GM18526 (cell line): ENCODE measurements around the gene HGFAC.

ENCODE experiments used
- POLR2A ChIP-seq: IDR thresholded peaks from 3 replicates; pipeline ENCODE4 v1.6.1; 2011; ENCODE audit not compliant: insufficient read length; ENCODE audit errors: extremely low read depth

HGFAC gene

GRCh38 chr4:3441501-3442459, at the start of gene HGFAC:
TSS of gene HGFAC (plus strand) at chr4:3441968. CDS start at chr4:3442002, 34 bp downstream.
- no peak for TF ChIP-seq POLR2A

- no peak for TF ChIP-seq POLR2A
Observed at GRCh38 chr4:3392321-3392720, 49.4 kb upstream of the HGFAC start.

GRCh38 chr4:3393171-3393570, 48.6 kb upstream of the HGFAC start:
- TF ChIP-seq POLR2A = no peak

DNA sequence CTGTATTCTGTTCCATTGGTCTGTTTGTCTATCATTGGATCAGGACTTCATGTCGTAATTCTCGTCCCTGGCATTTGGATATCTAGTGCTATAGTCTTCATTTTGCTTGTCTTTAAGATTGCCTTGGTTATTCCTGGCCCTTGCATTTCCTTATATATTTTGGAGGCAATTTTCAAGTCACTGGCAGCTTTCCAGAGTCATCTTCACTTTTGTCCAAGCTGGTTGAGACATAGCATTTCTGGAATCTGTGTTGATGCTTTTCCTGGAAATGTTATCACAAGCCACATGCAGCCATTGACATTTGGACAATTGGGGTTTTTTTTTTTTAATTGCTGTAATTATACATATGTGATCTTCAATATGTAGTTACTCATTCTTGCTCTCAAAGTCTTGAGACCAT, 45.2 kb upstream of the HGFAC start:
- TF ChIP-seq POLR2A = no peak

DNA sequence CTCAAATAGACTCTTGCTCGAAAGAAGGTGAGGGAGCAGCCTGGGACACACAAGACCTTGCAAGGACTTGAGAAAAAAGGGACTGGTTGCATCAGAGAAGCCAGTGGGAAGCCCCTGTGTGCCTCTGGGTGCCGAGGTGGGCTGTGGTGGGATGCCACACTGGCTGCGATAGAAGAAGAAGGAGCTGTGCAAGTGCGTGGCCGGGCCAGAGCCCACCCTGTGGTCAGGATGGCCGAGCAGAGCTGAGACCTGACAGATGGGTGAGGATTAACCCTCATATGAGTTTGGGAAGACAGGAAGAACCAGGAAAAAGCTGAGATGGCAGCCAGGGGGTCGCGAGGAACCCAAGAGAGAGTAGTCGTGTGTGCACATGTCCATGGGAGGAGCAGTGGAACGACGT, 44.6 kb upstream of the HGFAC start:
- TF ChIP-seq POLR2A = no peak

DNA sequence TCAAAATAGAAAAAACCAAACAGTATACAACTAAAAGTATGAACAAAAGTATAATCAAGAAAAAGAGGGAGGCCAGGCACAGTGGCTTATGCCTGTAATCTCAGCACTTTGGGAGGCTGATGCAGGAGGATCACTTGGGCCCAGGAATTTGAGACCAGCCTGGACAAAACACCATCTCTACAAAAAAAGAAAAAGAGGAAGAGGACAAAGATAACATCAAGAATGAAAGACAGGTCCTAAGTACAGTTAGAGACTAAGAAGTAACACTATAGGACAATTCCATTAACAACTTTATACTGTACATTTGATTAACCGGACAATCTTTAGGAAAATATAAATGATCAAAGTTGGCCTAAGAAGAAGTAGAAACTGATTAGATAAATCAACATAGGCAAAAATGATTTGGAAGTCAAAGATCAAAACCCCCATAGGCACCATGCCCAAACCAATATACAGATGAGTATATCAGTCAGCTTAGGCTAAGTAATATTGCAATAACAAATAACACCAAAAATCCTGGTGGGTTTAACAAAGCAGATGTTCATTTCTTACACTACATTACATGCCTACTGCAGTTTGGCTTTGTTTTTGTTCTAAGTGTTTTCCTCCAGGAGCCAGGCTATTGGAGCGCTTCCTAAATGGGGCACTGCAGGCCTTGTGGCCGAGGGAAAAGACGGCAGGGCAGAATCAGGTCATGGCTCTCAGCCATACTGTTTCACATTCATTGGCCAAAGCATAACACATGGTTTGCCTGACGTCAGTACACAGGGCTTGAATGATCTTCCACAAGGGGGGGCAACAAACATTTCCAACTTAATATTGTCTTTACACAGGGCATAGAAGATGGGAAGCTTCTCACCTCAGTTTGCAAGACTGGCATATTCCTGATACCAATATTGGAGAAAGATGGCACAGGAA, 42.2 kb upstream of the HGFAC start:
- TF ChIP-seq POLR2A = no peak

DNA sequence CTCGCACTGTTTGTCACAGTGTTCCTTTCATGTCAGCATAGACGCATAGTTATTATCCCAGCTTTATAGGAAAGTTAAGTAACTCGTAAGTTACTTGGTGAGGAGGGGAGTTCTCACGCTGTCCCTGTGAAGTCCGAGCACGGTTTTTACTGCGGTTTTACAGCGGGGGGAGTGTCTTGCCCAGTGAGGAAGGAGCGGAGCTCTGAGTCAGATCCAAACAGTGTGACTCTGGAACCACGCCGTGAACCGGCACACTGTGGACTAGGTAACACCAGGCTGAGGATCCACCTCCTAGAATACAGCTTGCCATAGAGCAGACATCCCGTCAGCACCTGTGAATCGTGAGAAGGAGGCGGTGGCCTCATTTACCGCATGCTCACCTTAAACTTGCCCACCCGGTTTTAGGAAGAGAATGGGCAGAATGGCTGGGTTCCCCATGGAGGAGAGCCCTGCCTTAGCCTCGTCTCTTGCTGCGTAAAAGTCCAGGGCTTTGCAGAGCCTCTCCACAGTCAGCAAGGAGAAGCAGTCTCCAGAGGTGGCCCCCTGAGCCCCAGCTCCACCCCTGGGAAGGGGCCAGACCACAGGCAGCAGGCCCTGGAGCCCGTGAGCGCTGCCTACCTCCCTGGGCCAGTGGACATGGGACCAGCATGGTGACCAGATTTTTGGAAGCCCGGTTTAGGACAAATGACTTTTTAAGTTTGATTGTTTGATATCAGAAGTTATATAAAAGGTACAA, 40.2 kb upstream of the HGFAC start:
- no peak for TF ChIP-seq POLR2A

DNA sequence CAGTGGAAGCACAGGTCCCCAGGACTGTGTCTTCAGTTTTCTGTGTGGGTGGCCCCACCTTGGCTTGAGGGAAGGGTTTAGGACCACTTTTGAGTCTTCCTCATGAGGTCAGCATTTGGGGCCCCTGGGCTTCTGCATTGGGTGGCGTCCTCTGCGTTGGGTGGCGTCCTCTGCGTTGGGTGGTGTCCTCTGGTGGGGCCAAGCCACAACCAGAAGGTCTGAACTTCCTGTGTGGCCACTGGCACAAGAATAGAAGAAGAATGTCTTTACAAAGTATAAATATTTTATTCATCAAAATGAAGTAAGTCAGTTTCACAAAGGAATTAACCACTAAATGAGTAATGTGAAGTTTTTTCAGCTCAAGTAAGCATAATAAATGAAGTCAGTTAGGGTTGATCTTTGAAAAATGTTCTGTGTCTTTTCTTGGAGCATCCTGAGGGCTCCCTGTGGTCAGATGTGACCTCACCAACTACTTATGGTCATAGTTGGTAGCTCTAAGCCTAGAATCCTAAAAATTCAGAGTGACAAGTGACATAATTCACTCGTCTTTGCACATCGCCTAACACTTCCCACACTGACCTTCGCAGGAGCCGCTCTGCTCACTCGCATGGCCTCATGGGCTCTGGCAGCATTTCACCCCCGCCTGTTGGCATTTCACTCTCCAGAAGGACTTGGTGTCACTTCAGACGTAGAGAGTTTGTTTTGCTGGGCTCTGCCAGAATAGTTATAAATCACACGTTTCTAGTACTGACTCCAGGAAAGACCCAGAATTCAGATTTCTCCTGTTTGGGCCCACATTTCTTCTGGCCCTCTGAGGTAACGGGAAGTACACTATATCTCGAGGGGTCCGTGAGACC, 39.0 kb upstream of the HGFAC start:
- TF ChIP-seq POLR2A = no peak

DNA sequence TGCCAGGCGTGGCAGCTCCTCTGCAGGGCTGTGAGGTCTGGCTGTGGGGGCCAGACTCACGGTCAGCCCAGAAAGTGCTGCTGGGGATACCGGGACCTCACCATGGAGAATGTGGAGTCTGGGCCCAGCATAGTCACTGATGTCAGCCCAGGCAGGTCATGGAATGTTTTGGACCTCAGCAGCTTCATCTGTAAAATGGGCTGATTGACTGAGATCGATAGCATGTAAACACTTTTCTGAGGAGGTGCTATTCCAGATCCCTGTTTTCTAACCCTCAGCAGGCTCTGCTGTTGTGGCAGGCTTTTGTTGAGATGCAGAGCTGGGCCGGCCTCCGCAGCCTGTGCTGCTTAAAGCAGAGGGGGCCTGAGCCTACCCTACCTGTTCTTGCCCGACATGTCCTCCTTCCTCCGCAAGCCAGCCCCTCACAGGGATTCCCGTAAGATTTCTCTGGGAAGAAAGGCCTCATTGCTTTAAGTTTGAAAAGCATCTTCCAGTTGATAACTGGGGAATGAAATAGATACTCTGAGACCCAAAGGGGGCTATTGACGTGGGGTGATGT, 38.3 kb upstream of the HGFAC start:
- TF ChIP-seq POLR2A = no peak

- no peak for TF ChIP-seq POLR2A
Observed at GRCh38 chr4:3404546-3404945, 37.2 kb upstream of the HGFAC start.

GRCh38 chr4:3405176-3405575, 36.6 kb upstream of the HGFAC start:
- TF ChIP-seq POLR2A = no peak

GRCh38 chr4:3406021-3406420, 35.7 kb upstream of the HGFAC start:
- TF ChIP-seq POLR2A = no peak

- TF ChIP-seq POLR2A = no peak
Observed at GRCh38 chr4:3406431-3406830, 35.3 kb upstream of the HGFAC start.
